HG03571 (cell line): Measurements from ENCODE around the gene C16orf46.
A peak's percentile ranks its signal among the peaks of the same experiment; 100 is the strongest.
"Not testable (repeated sequence)": the region's sequence is repeated elsewhere in the genome, so short reads cannot be mapped to it uniquely, and the experiment has no call there.

ENCODE experiments used
- ATAC-seq: cut with Tn5 transposase; IDR thresholded peaks from one replicate; pipeline ENCODE4 v1.9.1; 2021; ENCODE audit not compliant: unreplicated experiment

The C16orf46 gene

DNA sequence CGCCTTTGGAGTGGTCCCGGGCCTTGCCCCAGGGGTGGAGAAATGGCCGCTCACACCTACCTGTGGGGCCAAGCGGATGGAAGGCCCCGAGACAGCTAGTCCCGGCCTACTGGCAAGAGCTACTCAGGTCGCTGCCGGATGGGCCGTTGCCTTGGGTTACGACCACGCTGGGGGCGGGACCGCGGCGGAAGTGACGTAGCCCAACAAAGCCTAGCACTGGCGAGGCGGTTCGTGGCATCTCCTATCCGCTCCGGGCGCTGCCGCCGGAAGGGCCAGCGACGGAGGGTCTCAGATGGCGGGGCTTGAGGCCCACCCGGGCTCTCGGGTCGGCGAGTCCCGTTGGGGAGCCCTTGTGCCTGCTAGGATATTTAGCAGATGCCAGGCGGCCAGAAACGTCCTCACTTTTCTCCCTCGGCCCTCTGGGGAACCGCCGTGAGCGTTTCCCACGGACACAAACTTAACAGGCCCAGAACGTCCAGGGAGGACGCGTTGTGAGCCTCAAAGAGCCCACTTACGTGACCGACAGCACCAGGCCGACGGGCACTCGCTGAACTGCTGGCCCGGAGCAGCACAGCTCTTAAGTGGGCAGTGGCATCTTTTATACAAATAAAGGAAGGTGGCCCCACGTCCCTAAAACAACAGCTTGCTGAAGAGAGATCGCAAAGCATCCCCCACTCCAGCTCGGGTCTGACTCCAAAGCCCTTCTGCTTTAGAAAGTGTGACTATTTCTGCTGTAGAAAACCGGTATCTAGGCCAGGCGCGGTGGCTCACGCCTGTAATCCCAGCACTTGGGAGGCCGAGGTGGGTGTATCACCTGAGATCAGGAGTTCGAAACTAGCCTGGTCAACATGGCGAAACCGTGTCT lies at the start of gene C16orf46:
Gene C16orf46, minus strand, starts transcription at position 163 of the 865 bp plus-strand sequence. CDS start 13,283 bp downstream, outside the sequence.
- peak; percentile 96 for ATAC-seq

DNA sequence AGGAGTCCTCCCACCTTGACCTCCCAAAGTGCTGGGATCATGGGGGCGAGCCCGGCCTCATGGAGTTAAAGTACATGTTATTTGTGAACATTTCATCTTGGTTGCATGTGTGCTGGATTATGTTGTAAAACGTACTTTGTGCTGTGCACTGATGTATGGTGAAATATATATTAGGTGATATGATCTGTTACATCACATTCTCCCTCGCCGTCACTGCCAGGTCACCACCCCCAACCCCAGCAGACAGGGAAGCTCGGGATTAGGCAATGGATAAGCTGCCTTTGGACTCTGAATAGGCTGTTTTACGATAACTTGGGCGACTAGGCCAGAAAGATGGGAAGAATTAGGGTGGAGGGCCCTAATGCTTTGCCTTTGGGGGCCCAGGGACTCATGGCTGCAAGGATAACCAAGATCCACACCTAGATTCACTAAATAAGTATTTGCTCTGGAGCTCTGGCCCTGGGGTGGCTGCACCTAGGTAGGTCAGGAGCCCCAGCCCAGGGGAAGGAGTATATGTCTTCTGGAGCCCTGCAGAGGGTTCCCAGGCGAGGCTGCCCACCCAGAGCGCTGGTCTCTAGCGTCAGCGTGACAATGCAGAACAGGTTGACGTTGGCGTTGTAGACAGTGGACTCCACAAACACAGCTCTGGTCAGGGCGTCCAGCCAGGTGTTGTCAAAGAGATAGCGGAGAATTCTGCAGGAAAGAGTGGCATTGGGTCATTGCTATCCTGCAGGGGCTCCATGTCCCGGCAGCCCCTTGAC lies 46.2 kb upstream of the C16orf46 start:
- ATAC-seq = no peak

GRCh38 chr16:81121474-81121990 lies 44.5 kb upstream of the C16orf46 start:
- ATAC-seq = no peak

DNA sequence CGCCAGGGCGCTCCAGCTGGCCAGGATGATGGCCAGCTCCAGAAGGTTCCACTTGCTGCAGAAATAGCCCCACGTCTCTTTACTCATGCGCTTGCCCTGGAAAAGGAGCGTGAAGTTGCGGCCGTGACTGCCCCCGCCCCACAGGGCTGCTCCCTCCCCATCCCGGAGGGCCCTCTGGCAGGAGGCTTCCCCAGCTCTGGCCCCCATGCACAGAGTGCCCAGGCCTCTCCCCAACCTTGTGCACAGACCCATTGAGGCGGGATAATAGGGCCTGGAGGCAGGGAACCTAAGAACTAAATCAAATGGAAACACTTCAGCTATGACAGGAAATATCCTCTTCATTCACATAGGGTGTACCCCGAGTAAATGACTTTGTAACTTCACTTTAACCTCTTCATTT lies 40.4 kb upstream of the C16orf46 start:
- no peak for ATAC-seq

- no peak for ATAC-seq
These were observed 39.2 kb upstream of the C16orf46 start for GRCh38 chr16:81116285-81116684.

DNA sequence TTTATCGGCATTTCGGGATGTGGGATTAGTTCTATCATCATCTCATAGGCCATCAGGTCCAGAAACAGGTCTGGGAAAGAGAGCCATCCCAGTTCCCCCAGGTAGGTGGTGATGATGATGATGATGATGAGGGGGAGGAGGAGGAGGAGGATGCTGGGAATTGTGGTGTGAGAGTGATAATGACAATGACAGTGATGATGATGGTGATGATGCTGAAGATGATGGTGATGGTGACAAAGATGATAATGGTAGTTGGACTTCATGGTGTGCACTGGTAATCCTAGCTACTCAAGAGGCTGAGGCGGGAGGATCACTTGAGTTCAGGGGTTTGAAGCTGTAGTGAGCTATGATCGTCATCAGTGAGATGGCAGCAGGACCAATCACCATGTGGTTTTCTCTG lies 35.4 kb upstream of the C16orf46 start:
- no peak for ATAC-seq

DNA sequence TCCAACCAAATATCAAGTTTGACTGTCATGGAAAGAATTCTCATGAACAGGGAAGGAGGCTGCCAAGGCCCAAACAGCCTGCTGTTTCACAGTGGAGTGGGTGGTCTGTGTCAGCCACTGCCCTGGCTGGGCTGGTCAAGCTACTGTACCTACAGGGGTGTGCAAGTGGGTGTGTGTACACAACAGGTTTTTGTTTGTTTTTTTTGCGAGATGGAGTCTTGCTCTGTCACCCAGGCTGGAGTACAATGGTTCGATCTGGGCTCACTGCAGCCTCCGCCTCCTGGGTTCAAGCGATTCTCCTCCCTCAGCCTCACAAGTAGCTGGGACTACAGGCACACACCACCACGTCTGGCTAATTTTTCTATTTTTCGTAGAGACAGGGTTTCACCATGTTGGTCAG lies 32.2 kb upstream of the C16orf46 start:
- ATAC-seq = not testable (repeated sequence)

GRCh38 chr16:81107511-81107910 lies 30.5 kb upstream of the C16orf46 start:
- ATAC-seq = no peak

DNA sequence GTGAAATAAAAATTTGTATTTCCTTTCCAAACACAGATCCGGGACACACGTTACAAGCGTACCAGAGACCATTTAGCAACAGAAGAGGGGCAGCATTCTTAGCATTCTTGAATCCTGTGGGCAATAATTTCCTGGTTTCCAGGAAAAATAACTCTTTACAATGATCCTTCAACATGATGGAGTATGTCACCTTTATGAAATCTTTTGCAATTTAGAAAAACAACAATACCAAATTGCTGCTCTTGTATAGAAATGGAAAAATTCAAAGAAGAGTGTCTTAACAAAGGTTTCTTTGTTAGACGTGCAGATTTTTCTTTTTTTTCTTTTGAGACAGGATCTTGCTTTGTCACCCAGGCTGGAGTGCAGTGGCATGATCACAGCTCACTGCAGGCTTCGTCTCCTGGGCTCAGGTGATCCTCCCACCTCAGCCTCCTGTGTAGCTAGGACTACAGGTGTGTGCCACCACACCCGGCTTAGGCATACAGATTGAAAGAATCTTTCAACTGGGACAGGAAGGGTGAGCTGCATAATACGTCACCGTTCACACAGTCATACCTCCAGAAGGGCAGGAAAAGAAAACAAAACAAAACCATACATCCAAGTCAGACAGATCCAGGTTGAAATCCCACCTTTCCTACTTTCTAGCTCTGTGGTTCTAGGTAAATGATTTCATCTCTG lies 29.9 kb upstream of the C16orf46 start:
- no peak for ATAC-seq

GRCh38 chr16:81105946-81106345 lies 28.9 kb upstream of the C16orf46 start:
- ATAC-seq = no peak

GRCh38 chr16:81101702-81102101 lies 24.7 kb upstream of the C16orf46 start:
- ATAC-seq = no peak

- ATAC-seq = no peak
These were observed 22.9 kb upstream of the C16orf46 start for GRCh38 chr16:81099958-81100357.

DNA sequence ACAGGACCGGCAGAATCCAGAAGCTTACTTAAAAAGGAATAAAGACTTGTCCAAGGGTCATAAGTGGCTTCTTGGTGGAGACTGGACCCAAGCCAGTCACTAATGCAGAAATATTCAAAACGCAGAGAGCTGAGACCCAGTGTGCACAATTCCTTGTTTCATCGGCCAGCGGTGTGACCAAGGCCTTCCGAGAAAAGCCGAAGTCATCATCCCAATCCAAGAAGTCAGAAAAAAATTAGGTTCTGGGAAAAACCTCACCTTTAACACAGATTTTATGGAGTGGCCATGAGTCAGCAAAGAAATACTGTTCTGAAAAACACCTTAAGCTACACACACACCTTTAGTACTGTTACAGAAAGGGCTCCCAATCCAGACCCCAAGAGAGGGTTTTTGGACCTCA lies 20.2 kb upstream of the C16orf46 start:
- ATAC-seq = no peak

- ATAC-seq = no peak
These were observed 19.7 kb upstream of the C16orf46 start for GRCh38 chr16:81096715-81097208.

DNA sequence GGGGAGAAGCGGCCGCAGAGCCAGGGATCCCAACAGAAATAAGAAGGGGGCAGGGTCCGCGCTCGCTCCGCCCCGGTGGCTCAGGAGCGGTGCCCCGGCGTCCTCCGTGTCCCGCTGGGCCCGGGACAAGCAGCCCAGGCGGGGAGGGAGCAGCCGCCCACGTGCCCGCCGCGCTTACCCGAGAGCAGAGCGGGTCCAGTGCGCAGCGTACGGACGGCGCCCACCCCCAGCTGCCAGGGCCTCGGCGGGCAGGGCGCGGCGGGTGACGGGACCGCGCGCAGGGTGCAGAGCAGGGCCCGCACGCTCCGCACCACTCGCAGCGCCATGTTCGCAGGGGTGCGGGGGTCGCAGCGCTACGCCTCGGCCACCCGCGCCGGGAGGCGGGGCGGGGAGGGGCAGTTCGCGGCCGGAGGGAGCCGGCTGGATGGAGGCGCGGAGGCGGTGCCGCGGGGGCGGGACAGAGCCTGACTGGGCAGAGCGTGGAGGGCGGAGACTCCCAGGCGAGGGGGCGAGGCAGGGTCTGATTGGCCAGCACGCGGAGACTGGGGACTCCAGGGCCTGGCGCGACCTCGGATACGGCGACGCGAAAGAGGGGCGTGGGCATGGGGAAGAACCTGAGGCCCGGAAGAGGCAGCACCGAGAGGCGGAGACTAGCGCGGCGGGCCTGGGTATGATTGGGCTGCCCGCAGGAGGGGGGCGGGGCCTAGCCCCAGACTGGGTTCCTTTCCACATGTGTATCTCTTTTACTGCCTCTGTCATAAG lies 19.1 kb upstream of the C16orf46 start, which contains the start of gene GCSH:
Gene GCSH, minus strand, starts transcription at position 443 of the 762 bp plus-strand sequence. Its CDS starts 117 bp downstream, at position 326.
- ATAC-seq = peak; percentile 99

DNA sequence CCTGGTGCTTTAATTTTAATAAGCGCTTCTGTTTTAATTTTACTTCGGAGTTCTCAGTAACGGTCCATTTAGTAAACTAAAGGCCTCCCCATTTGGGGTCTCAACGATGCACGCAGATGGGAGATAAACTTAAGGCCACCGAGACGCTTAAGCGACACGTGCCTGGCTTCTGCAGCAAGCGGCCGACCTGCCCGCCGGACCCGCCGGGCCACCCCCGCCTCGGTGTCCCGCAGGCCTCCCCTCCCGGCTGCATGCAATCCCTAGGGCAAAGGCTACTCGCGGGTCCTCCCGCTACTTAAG lies 18.6 kb upstream of the C16orf46 start:
- peak; percentile 4 for ATAC-seq

DNA sequence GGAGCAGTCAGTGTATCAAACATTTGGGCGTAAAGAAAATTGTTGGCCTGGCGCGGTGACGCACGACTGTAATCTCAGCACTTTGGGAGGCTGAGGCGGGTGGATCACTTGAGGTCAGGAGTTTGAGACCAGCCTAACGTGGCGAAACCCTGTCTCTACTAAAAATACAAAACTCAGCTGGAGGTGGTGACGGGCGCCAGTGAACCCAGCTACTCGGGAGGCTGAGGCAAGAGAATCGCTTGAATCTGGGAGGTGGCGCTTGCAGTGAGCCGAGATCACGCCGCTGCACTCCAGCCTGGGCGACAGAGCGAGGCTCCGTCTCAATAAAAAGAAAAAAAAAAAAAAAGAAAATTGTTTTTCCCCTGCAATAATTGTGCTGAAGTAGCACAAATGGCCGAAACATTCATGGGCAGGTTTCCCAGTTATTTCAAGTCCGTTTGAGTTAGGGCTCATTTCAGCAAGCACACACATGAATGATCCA lies 17.8 kb upstream of the C16orf46 start:
- ATAC-seq = no peak

DNA sequence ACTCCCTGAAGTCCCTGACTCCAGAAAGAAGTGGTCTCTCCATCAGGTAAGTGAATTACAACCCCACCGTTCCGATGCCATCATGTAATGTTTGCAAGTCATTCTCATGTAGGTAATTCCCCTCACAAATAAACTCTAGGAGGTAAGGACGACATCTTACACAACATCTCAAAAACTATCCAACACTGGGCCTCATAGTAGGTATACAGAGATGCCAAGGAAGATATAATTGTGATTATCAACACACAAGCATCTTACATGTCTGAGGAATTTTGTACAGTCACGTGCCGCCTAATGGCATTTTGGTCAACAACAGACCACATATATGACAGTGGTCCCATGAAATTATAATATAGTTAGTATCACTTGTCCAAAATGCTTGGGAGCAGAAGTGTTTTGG lies 11.8 kb upstream of the C16orf46 start:
- ATAC-seq = no peak

DNA sequence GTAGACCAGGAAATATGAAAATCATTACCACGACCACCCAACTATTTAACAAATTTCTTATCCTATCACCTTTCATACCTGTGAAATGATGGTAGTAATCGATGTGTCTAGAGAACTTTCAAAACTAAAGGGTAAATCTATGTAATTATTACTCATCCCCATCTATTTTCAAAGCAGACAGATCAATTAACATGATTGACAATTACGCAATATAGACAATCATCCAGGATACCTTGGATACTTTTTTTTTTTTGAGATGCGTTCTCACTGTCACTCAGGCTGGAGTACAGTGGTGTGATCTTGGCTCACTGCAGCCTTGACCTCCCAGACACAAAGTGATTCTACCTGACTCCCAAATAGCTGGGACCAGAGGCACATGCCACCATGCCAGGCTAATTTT lies 4.0 kb upstream of the C16orf46 start:
- ATAC-seq = no peak

DNA sequence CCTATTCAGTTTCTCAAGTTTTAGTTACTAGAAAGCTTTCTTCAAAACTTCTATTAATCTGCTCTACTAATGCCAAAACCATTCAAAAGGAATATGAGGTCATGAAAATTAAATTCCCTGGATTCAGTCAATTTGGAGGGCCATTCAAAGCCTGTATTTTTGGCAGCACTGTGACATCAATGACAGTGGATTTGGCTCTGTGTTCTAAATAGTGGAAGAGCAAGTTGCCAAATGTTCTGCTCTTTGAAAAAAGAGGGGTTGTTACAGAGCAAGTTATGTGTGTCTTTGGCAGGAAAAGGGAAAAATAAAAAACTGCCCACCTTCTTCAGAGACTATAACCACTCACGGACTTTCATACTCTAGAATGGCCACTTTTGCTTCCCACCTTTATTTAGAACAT lies 3.2 kb upstream of the C16orf46 start:
- ATAC-seq = no peak
